ENCODE results near the gene MT4. TPM values are rescaled to one million over a fixed set of nuclear protein-coding genes. Genes with fewer than 3 reads are reported as not detected.

MT4 gene
- total and polyA plus RNA-seq, 2 donors (not counting 1 experiment from before 2014, with no cell fraction given) = not detected

DNA sequence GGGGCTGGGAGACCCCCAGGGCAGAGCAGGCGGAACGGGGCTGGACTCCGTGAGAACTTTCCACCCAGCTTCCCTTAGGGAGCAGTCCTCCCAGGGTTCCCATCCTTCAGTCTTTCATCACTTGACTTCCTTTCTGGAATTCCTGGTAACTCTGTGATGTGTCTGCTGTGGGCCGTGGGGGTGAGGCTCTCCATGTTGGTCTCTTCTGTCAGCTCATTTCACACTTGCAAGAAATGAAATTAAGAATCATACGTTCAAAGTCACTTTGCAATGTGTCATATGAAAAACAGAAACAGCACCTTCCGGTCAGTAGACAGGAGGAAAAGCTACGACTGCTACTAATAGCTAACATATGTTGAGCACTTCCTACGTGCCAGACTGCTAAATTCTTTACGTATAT lies 39.6 kb upstream of the MT4 start:
- Histone ChIP-seq H3K27ac (ENCODE audit: insufficient read depth, low read length) (peak overlapping the region; percentile 48), H3K4me3 (replicated peaks in 1 of 4; ENCODE audit: control extremely low read depth in 1 of 4, insufficient read depth in 1 of 4, low read depth in 3 of 4, low read length in 4 of 4) (no peak overlapping the region), H3K4me2 (ENCODE audit: extremely low read depth, insufficient read depth, low read length) (peak overlapping the region; percentile 30), H3K36me3 (ENCODE audit: control insufficient read depth, insufficient read depth, low read length) (no peaks in the 10 kb centered on the region), H2AFZ (ENCODE audit: low read length) (peak overlapping the region; percentile 14), H4K20me1 (ENCODE audit: control insufficient read depth, extremely low read depth, insufficient read depth, low read length) (no peaks in the 10 kb centered on the region), H3K79me2 (ENCODE audit: control insufficient read depth, insufficient read depth, low read length) (no peaks in the 10 kb centered on the region), H3K9me3 (ENCODE audit: control insufficient read depth, insufficient read depth, low read depth, low read length) (no peaks in the 10 kb centered on the region), H3K27me3 (ENCODE audit: control insufficient read depth, insufficient read depth, low read length) (no peaks in the 10 kb centered on the region), H3K4me1 (ENCODE audit: control insufficient read depth, extremely low read depth, insufficient read depth, low read length) (peaks cover 4% of the 10 kb centered on the region), H3K9ac (ENCODE audit: insufficient read depth, low read length) (no peak overlapping the region)
- TF ChIP-seq, protein P1, sequence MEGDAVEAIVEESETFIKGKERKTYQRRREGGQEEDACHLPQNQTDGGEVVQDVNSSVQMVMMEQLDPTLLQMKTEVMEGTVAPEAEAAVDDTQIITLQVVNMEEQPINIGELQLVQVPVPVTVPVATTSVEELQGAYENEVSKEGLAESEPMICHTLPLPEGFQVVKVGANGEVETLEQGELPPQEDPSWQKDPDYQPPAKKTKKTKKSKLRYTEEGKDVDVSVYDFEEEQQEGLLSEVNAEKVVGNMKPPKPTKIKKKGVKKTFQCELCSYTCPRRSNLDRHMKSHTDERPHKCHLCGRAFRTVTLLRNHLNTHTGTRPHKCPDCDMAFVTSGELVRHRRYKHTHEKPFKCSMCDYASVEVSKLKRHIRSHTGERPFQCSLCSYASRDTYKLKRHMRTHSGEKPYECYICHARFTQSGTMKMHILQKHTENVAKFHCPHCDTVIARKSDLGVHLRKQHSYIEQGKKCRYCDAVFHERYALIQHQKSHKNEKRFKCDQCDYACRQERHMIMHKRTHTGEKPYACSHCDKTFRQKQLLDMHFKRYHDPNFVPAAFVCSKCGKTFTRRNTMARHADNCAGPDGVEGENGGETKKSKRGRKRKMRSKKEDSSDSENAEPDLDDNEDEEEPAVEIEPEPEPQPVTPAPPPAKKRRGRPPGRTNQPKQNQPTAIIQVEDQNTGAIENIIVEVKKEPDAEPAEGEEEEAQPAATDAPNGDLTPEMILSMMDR (conservative IDR thresholded peaks at IDR 0.05 in 1 of 2, IDR thresholded peaks at IDR 0.05 in 1 of 2; ENCODE audit: low read depth in 1 of 2, low read length in 2 of 2) = no peak
- peak; percentile 15 to 38 for DNase-seq (ENCODE audit: low read depth in 2 of 2)

DNA sequence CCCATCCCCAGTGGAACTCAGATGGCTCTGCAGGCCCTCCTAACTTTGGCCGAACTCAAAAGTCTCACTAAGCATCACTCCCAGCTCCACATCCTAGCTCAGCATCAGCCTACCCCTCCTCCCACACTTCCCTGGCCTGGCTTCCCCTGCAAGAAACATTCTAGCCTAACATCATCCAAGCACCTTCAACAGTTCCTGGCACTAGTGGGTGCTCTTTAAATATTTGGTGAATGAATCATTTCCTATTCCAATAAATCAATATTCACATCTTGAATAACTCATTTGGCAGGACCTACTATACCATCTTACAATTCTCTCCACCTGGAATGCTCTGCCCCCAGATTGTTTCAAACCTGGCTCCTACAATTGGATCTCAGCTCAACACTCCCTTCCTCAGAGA lies 34.0 kb upstream of the MT4 start:
- TF ChIP-seq, protein P1 (conservative IDR thresholded peaks at IDR 0.05 in 1 of 2, IDR thresholded peaks at IDR 0.05 in 1 of 2; ENCODE audit: low read depth in 1 of 2, low read length in 2 of 2) = no peak
- TF ChIP-seq EZH2 (IDR thresholded peaks at IDR 0.05; ENCODE audit: low read length, missing control alignments) = no peak
- Histone ChIP-seq H3K9ac (ENCODE audit: insufficient read depth, low read length) (no peak overlapping the region), H3K4me3 (replicated peaks in 1 of 4; ENCODE audit: control extremely low read depth in 1 of 4, insufficient read depth in 1 of 4, low read depth in 3 of 4, low read length in 4 of 4) (no peak overlapping the region), H3K4me2 (ENCODE audit: extremely low read depth, insufficient read depth, low read length) (no peak overlapping the region), H3K4me1 (ENCODE audit: control insufficient read depth, extremely low read depth, insufficient read depth, low read length) (no peaks in the 10 kb centered on the region), H3K9me3 (ENCODE audit: control insufficient read depth, insufficient read depth, low read depth, low read length) (no peaks in the 10 kb centered on the region), H2AFZ (ENCODE audit: low read length) (no peak overlapping the region), H3K27me3 (ENCODE audit: control insufficient read depth, insufficient read depth, low read length) (peaks cover 4% of the 10 kb centered on the region), H4K20me1 (ENCODE audit: control insufficient read depth, extremely low read depth, insufficient read depth, low read length) (no peaks in the 10 kb centered on the region), H3K27ac (ENCODE audit: insufficient read depth, low read length) (no peak overlapping the region), H3K36me3 (ENCODE audit: control insufficient read depth, insufficient read depth, low read length) (no peaks in the 10 kb centered on the region), H3K79me2 (ENCODE audit: control insufficient read depth, insufficient read depth, low read length) (no peaks in the 10 kb centered on the region)
- peak in 1 of 2 donors; percentile 47 for DNase-seq (ENCODE audit: low read depth in 2 of 2)

DNA sequence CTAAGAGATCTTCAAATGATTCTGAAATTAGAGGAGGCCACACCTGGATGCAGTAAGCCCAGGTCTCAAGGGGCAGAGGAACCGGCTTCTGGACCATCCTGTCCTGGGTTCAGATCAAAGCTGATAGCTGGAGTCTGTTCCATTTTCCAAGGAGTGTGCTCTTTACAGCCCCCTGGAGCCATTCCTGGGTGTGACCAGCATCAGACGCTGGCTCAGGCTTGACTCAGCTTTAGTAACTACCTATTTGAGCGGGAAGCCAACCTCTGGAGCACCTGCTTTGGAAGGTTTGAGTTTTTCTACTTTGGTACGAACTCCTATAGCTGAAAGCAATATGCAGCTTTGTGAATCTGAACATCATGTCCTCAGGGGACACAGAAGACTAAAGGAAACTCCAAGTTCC lies 32.2 kb upstream of the MT4 start:
- H3K4me2 ChIP-seq (ENCODE audit: extremely low read depth, insufficient read depth, low read length) = no peak overlapping the region
- H3K36me3 ChIP-seq (ENCODE audit: control insufficient read depth, insufficient read depth, low read length) = no peaks in the 10 kb centered on the region
- DNase-seq (ENCODE audit: low read depth in 2 of 2) = no peak
- no peaks in the 10 kb centered on the region for H3K4me1 ChIP-seq (ENCODE audit: control insufficient read depth, extremely low read depth, insufficient read depth, low read length)
- H3K27me3 ChIP-seq (ENCODE audit: control insufficient read depth, insufficient read depth, low read length) = peaks cover 6% of the 10 kb centered on the region
- H4K20me1 ChIP-seq (ENCODE audit: control insufficient read depth, extremely low read depth, insufficient read depth, low read length) = no peaks in the 10 kb centered on the region
- H3K9ac ChIP-seq (ENCODE audit: insufficient read depth, low read length) = no peak overlapping the region
- no peak overlapping the region for H3K27ac ChIP-seq (ENCODE audit: insufficient read depth, low read length)
- no peak overlapping the region for H2AFZ ChIP-seq (ENCODE audit: low read length)
- TF ChIP-seq EZH2 (IDR thresholded peaks at IDR 0.05; ENCODE audit: low read length, missing control alignments) = no peak
- TF ChIP-seq, protein P1 (conservative IDR thresholded peaks at IDR 0.05 in 1 of 2, IDR thresholded peaks at IDR 0.05 in 1 of 2; ENCODE audit: low read depth in 1 of 2, low read length in 2 of 2) = no peak
- no peaks in the 10 kb centered on the region for H3K9me3 ChIP-seq (ENCODE audit: control insufficient read depth, insufficient read depth, low read depth, low read length)
- no peak overlapping the region for H3K4me3 ChIP-seq (replicated peaks in 1 of 4; ENCODE audit: control extremely low read depth in 1 of 4, insufficient read depth in 1 of 4, low read depth in 3 of 4, low read length in 4 of 4)
- no peaks in the 10 kb centered on the region for H3K79me2 ChIP-seq (ENCODE audit: control insufficient read depth, insufficient read depth, low read length)
